H1 (cell line): Measurements from ENCODE around the gene AREG. TPM values are rescaled to one million over a fixed set of nuclear protein-coding genes. Genes with fewer than 3 reads are reported as not detected.

Experiments used
- CTCF ChIA-PET: fragments of 300-600 bp; sonication (Branson Sonifier 250); formaldehyde crosslinking; loops from one replicate; lab custom pipeline; 2021; ENCODE audit not compliant: partially characterized antibody; lab: Charles Lee
- POLR2A ChIA-PET: fragments of 300-600 bp; sonication (Branson Sonifier 250); formaldehyde crosslinking; loops from one replicate; lab custom pipeline; 2021; ENCODE audit warnings: inconsistent platforms; ENCODE audit not compliant: partially characterized antibody; lab: Charles Lee
- DNase-seq, 2 experiments: peaks; one replicate each; pipeline versions ENCODE4 v3.0.0 to v3.0.0-alpha.2; 2010 to 2022; ENCODE audit warnings: low spot score in 2 of 2, low read depth in 1 of 2, mixed read lengths in 1 of 2
- FAIRE-seq: peaks from 2 replicates; lab custom pipeline; 2011; peaks lifted over from hg19 to GRCh38; lab: Jason Lieb, UNC
- H2AFZ ChIP-seq: 2 replicates; pipeline ENCODE4 v1.8.1; 2012; ENCODE audit warnings: low read length, inconsistent platforms
- H2AK5ac ChIP-seq: 2 replicates; pipeline ENCODE4 v1.6.1; 2013; ENCODE audit warnings: low read depth, low read length
- H2BK120ac ChIP-seq: replicated peaks from 2 replicates; pipeline ENCODE3; 2013; ENCODE audit warnings: low read depth, low read length, inconsistent platforms
- H2BK12ac ChIP-seq: 2 replicates; pipeline ENCODE4 v1.6.1; 2013; ENCODE audit warnings: low read depth, low read length
- H2BK15ac ChIP-seq: 2 replicates; pipeline ENCODE4 v1.6.1; 2013; ENCODE audit warnings: low read length
- H2BK20ac ChIP-seq: 2 replicates; pipeline ENCODE4 v1.6.1; 2013; ENCODE audit warnings: low read length
- H2BK5ac ChIP-seq: 2 replicates; pipeline ENCODE4 v1.6.1; 2013; ENCODE audit warnings: low read depth, low read length
- H3K14ac ChIP-seq: 2 replicates; pipeline ENCODE4 v1.6.1; 2013; ENCODE audit warnings: inconsistent platforms; ENCODE audit not compliant: insufficient read length
- H3K18ac ChIP-seq: 2 replicates; pipeline ENCODE4 v1.6.1; 2013; ENCODE audit warnings: low read length; ENCODE audit errors: extremely low read depth
- H3K23ac ChIP-seq: 2 replicates; pipeline ENCODE4 v1.6.1; 2013; ENCODE audit warnings: inconsistent platforms; ENCODE audit not compliant: insufficient read length
- H3K23me2 ChIP-seq: 2 replicates; pipeline ENCODE4 v1.6.1; 2013; ENCODE audit warnings: low read depth, low read length
- H3K27ac ChIP-seq: 2 replicates; pipeline ENCODE4 v1.6.1; 2011; ENCODE audit warnings: low read depth, low read length, inconsistent platforms
- H3K27me3 ChIP-seq, 4 experiments: replicated peaks in 1 of 4; 1 replicate in 1 of 4; 2 replicates in 3 of 4; pipeline versions ENCODE4 v1.6.1 to v1.8.1; 2011 to 2013; ENCODE audit warnings: low read length in 3 of 4, mild to moderate bottlenecking in 3 of 4, inconsistent platforms in 2 of 4, mixed read lengths in 2 of 4, moderate library complexity in 1 of 4; ENCODE audit not compliant: control insufficient read depth in 3 of 4, insufficient read depth in 3 of 4; ENCODE audit errors: extremely low read depth in 1 of 4
- H3K36me3 ChIP-seq, 4 experiments: 2 replicates each; pipeline versions ENCODE4 v1.6.1 to v1.8.1; 2011 to 2013; ENCODE audit warnings: mild to moderate bottlenecking in 4 of 4, low read length in 3 of 4, moderate library complexity in 2 of 4, control low read depth in 1 of 4, inconsistent platforms in 1 of 4; ENCODE audit not compliant: insufficient read depth in 4 of 4, control insufficient read depth in 2 of 4
- H3K4ac ChIP-seq: replicated peaks from 2 replicates; pipeline ENCODE3; 2013; ENCODE audit warnings: low read length, low read depth, mixed read lengths, inconsistent platforms; ENCODE audit not compliant: insufficient read length
- H3K4me1 ChIP-seq, 4 experiments: replicated peaks in 1 of 4; 1 replicate in 1 of 4; 2 replicates in 3 of 4; pipeline versions ENCODE4 v1.6.1 to v1.8.1; 2011 to 2013; ENCODE audit warnings: low read length in 3 of 4, inconsistent platforms in 2 of 4, mixed read lengths in 1 of 4; ENCODE audit not compliant: insufficient read depth in 4 of 4, control insufficient read depth in 3 of 4
- H3K4me2 ChIP-seq, 2 experiments: 2 replicates each; pipeline versions ENCODE4 v1.6.1 to v1.8.1; 2011 to 2013; ENCODE audit warnings: low read depth in 2 of 2, low read length in 2 of 2, control low read depth in 1 of 2, inconsistent platforms in 1 of 2, mild to moderate bottlenecking in 1 of 2; ENCODE audit not compliant: insufficient read depth in 1 of 2
- H3K4me3 ChIP-seq, 4 experiments: fragments of 200-600, 300-600 bp in 1 of 4; sonication (generic), shearing (Covaris generic), sonication (Bioruptor Twin) in 1 of 4; 2 replicates each; pipeline versions ENCODE4 v1.5.1 to v1.8.1; 2011 to 2016; ENCODE audit warnings: low read length in 4 of 4, low read depth in 3 of 4, control low read depth in 2 of 4, inconsistent platforms in 2 of 4, mild to moderate bottlenecking in 2 of 4, mixed read lengths in 1 of 4, moderate library complexity in 1 of 4; ENCODE audit not compliant: insufficient read depth in 2 of 4; ENCODE audit errors: extremely low read depth in 1 of 4
- H3K56ac ChIP-seq: replicated peaks from 2 replicates; pipeline ENCODE3; 2013; ENCODE audit warnings: low read depth, mild to moderate bottlenecking, mixed read lengths, low read length, inconsistent platforms; ENCODE audit not compliant: insufficient read length
- H3K79me1 ChIP-seq: 2 replicates; pipeline ENCODE4 v1.6.1; 2013; ENCODE audit warnings: low read depth, low read length, control low read depth
- H3K79me2 ChIP-seq, 2 experiments: 2 replicates each; pipeline versions ENCODE4 v1.6.1 to v1.8.1; 2012 to 2013; ENCODE audit warnings: low read length in 2 of 2, mild to moderate bottlenecking in 2 of 2, inconsistent platforms in 1 of 2; ENCODE audit not compliant: insufficient read depth in 2 of 2, control insufficient read depth in 1 of 2
- H3K9ac ChIP-seq, 4 experiments: replicated peaks in 1 of 4; 1 replicate in 1 of 4; 2 replicates in 3 of 4; pipeline versions ENCODE4 v1.6.1 to v1.8.1; 2011 to 2013; ENCODE audit warnings: low read depth in 3 of 4, low read length in 3 of 4, control low read depth in 2 of 4, mild to moderate bottlenecking in 2 of 4, moderate library complexity in 2 of 4, inconsistent platforms in 1 of 4; ENCODE audit errors: extremely low read depth in 1 of 4
- H3K9me3 ChIP-seq, 2 experiments: 2 replicates each; pipeline versions ENCODE4 v1.6.1 to v1.8.1; 2012 to 2013; ENCODE audit warnings: mild to moderate bottlenecking in 2 of 2, moderate library complexity in 2 of 2, control low read depth in 1 of 2, inconsistent platforms in 1 of 2, low read depth in 1 of 2, low read length in 1 of 2, mixed read lengths in 1 of 2; ENCODE audit not compliant: insufficient read depth in 2 of 2
- H4K20me1 ChIP-seq, 2 experiments: replicated peaks in 1 of 2; 2 replicates each; pipeline versions ENCODE3 to v1.8.1; 2011 to 2013; ENCODE audit warnings: inconsistent platforms in 2 of 2, low read length in 2 of 2, mild to moderate bottlenecking in 1 of 2; ENCODE audit not compliant: insufficient read depth in 2 of 2, control insufficient read depth in 1 of 2
- H4K5ac ChIP-seq: 2 replicates; pipeline ENCODE4 v1.6.1; 2013; ENCODE audit warnings: low read length, low read depth, mixed read lengths, inconsistent platforms; ENCODE audit not compliant: insufficient read length
- H4K8ac ChIP-seq: 2 replicates; pipeline ENCODE4 v1.8.0; 2013; ENCODE audit warnings: mild to moderate bottlenecking, moderate library complexity, low read length, inconsistent platforms; ENCODE audit not compliant: insufficient read depth; ENCODE audit errors: extremely low read depth
- H4K91ac ChIP-seq: replicated peaks from 2 replicates; pipeline ENCODE3; 2013; ENCODE audit warnings: low read length, mixed read lengths, inconsistent platforms; ENCODE audit not compliant: insufficient read length
- ASH2L ChIP-seq: fragments of 200-600, 300-600 bp; sonication (generic); IDR thresholded peaks from one replicate; pipeline ENCODE4 v1.7.1; 2017; ENCODE audit warnings: low read length
- BACH1 ChIP-seq: IDR thresholded peaks from 2 replicates; pipeline ENCODE4 v1.6.1; 2012; ENCODE audit warnings: low read length, improper control_type of control experiment
- BRCA1 ChIP-seq: IDR thresholded peaks from 2 replicates; pipeline ENCODE4 v1.6.1; 2012; ENCODE audit warnings: low read depth, low read length, improper control_type of control experiment
- CHD1 ChIP-seq: IDR thresholded peaks from 2 replicates; pipeline ENCODE4 v1.6.1; 2012; ENCODE audit warnings: low read depth, low read length, improper control_type of control experiment
- CHD2 ChIP-seq: IDR thresholded peaks from 2 replicates; pipeline ENCODE4 v1.6.1; 2012; ENCODE audit warnings: low read length, improper control_type of control experiment
- EZH2 ChIP-seq: fragments of 200-600 bp; sonication (generic); IDR thresholded peaks from 2 replicates; pipeline ENCODE4 v1.7.1; 2012; ENCODE audit warnings: low read depth, mild to moderate bottlenecking, moderate library complexity, low read length, inconsistent platforms; ENCODE audit not compliant: severe bottlenecking
- FOSL1 ChIP-seq: IDR thresholded peaks from 2 replicates; pipeline ENCODE4 v1.6.1; 2011; ENCODE audit warnings: mild to moderate bottlenecking, low read depth, low read length, moderate library complexity; ENCODE audit not compliant: insufficient read depth
- JUND ChIP-seq: IDR thresholded peaks from 2 replicates; pipeline ENCODE4 v1.6.1; 2011; ENCODE audit warnings: mild to moderate bottlenecking, improper control_type of control experiment, low read length
- POU5F1 ChIP-seq: IDR thresholded peaks from 2 replicates; pipeline ENCODE4 v1.6.1; 2011; ENCODE audit warnings: low read depth, mild to moderate bottlenecking, low read length, moderate library complexity
- RAD21 ChIP-seq, 2 experiments: IDR thresholded peaks in 1 of 2; conservative IDR thresholded peaks in 1 of 2; 2 replicates each; pipeline ENCODE4 v1.6.1; 2011; ENCODE audit warnings: low read depth in 2 of 2, low read length in 2 of 2, improper control_type of control experiment in 1 of 2, inconsistent platforms in 1 of 2, mild to moderate bottlenecking in 1 of 2, moderate library complexity in 1 of 2
- SIN3A ChIP-seq, 2 experiments: IDR thresholded peaks in 1 of 2; conservative IDR thresholded peaks in 1 of 2; 2 replicates each; pipeline ENCODE4 v1.6.1; 2011 to 2012; ENCODE audit warnings: low read length in 2 of 2, improper control_type of control experiment in 1 of 2, low read depth in 1 of 2, mild to moderate bottlenecking in 1 of 2
- SP1 ChIP-seq: IDR thresholded peaks from 2 replicates; pipeline ENCODE4 v1.6.1; 2011; ENCODE audit warnings: low read depth, low read length
- SUZ12 ChIP-seq: fragments of 200-600 bp; sonication (generic); IDR thresholded peaks from 2 replicates; pipeline ENCODE4 v1.6.1; 2012; ENCODE audit warnings: mild to moderate bottlenecking, inconsistent platforms, low read length, moderate library complexity, mixed read lengths
- YY1 ChIP-seq: IDR thresholded peaks from 2 replicates; pipeline ENCODE4 v1.6.1; 2011; ENCODE audit warnings: low read depth, mild to moderate bottlenecking, low read length
- WGBS, 2 experiments: shearing (Covaris generic) in 1 of 2; methylation state at CpG; one replicate each; pipeline versions ENCODE4 v1.1.6 to v1.1.7; 2013 to 2015; ENCODE audit warnings: low lambda C conversion rate in 2 of 2, mixed read lengths in 2 of 2, inconsistent platforms in 1 of 2, low coverage in 1 of 2, missing lambda C conversion rate in 1 of 2; ENCODE audit not compliant: insufficient replicate concordance in 2 of 2, insufficient coverage in 1 of 2, insufficient read length in 1 of 2; ENCODE audit errors: extremely low coverage in 1 of 2, missing lambda C conversion rate in 1 of 2; 5-methylcytosine and 5-hydroxymethylcytosine counted together
- polyA plus RNA-seq, 7 experiments: library from polyadenylated mRNA; depleted of rRNA in 3 of 7; stranded (reverse) in 5 of 7; unstranded in 2 of 7; fragments of >200 nt in 5 of 7; fragments of 200-250 nt in 2 of 7; gene quantifications; 1 replicate in 5 of 7; 2 replicates in 1 of 7; 4 replicates in 1 of 7; pipeline versions ENCODE4 v1.2.1 to v1.2.3, GENCODE V29; 2011 to 2013; ENCODE audit warnings: missing spikeins in 2 of 7, mixed read lengths in 2 of 7
- total RNA-seq: library from RNA; stranded (reverse); fragmentation: NEBNext Ultra II Directional; extraction: Animal tissue kit (Norgen Biotek cat#: 25700); gene quantifications from 2 replicates; pipeline ENCODE4 v1.2.1, GENCODE V29; 2021

Gene AREG
- total and polyA plus RNA-seq, 2 of the 8 experiments (the other 6 are each of a cell fraction or from before 2014, with no cell fraction given), result not detected

DNA sequence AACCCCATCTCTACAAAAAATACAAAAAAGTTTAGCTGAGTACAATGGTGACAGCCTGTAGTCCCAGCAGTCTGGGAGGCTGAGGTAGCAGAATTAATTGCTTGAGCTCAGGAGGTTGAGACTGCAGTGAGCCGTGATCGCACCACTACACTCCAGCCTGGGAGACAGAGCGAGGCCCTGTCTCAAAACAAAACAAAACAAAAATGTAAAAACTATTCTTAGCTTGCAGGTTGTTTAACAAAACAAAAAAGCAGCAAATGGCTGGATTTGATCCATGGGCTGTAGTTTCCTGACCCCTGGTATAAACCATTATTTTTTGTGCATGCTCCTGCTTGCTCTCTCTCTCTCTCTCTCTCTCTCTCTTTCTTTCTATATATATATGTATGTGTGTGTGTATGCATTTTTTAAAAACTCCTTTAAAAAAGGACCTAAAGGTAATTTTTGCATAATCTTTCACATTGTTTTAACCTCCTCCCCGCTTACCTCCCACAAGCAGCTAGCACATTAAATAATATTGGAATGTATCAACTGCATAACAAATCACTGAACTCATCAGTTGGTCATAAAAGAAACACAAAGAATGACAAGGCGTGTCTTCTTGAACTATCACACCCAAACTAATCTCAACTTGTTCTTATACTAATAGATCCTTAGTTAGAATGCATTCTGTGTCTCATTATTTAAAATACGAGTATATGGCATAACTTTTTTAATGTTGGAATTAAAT, 4.8 kb downstream of the AREG start:
- no peaks in the 10 kb centered on the region for H3K79me2 ChIP-seq
- H4K5ac ChIP-seq, result no peak overlapping the region
- H3K14ac ChIP-seq, result no peak overlapping the region
- no peak overlapping the region for H2BK15ac ChIP-seq
- CTCF ChIA-PET, result interaction anchor here (0.6 to 1.2 kb wide), 3 partner anchors 22 to 288 kb away, joined by 3 read pairs; no protein-coding TSS in a partner anchor
- no peak for FAIRE-seq
- no peak overlapping the region for H4K8ac ChIP-seq
- H4K91ac ChIP-seq, result no peak overlapping the region
- no peak overlapping the region for H2AFZ ChIP-seq
- H3K23ac ChIP-seq, result no peak overlapping the region
- peaks cover 0 to 9% (median 3%) of the 10 kb centered on the region in 4 experiments; a peak in 6 of 7 replicates for H3K27me3 ChIP-seq
- no peak overlapping the region for H2BK5ac ChIP-seq
- POLR2A ChIA-PET, result no interaction called here
- no peak overlapping the region for H3K18ac ChIP-seq
- no peak for DNase-seq
- H3K27ac ChIP-seq, result no peak overlapping the region
- H3K4me2 ChIP-seq, result no peak overlapping the region
- H3K36me3 ChIP-seq, result no peaks in the 10 kb centered on the region
- no peak overlapping the region for H2AK5ac ChIP-seq
- no peaks in the 10 kb centered on the region for H3K9me3 ChIP-seq
- 86% methylated on average over 6 of the region's 6 CpGs; no CpG with 5 or more reads in 1 of the 2 experiments for WGBS, 2 experiments
- no peak overlapping the region for H3K4me3 ChIP-seq
- H3K9ac ChIP-seq, result no peak overlapping the region
- H3K56ac ChIP-seq, result no peak overlapping the region
- no peak overlapping the region for H2BK12ac ChIP-seq
- no peaks in the 10 kb centered on the region for H4K20me1 ChIP-seq
- H2BK20ac ChIP-seq, result no peak overlapping the region
- H3K23me2 ChIP-seq, result peaks cover 8% of the 10 kb centered on the region; the same call in 1 of the 2 replicates
- H3K4ac ChIP-seq, result no peak overlapping the region
- H2BK120ac ChIP-seq, result no peak overlapping the region
- no peaks in the 10 kb centered on the region for H3K79me1 ChIP-seq
- H3K4me1 ChIP-seq, result peaks cover 0 to 2% (median 0%) of the 10 kb centered on the region in 4 experiments; a peak in 3 of 7 replicates
- TF ChIP-seq POU5F1 (no peak), ASH2L (no peak), SIN3A (conservative IDR thresholded peaks at IDR 0.05 in 1 of 2, IDR thresholded peaks at IDR 0.05 in 1 of 2; ENCODE audit: low read depth in 1 of 2, low read length in 2 of 2) (no peak), BACH1 (no peak), RAD21 (IDR thresholded peaks at IDR 0.05 in 1 of 2, conservative IDR thresholded peaks at IDR 0.05 in 1 of 2; ENCODE audit: low read depth in 2 of 2, low read length in 2 of 2) (no peak), YY1 (no peak), FOSL1 (no peak), SUZ12 (no peak), SP1 (no peak), CHD1 (no peak), JUND (no peak), EZH2 (no peak), CHD2 (no peak), BRCA1 (no peak)
